Thoracic aorta (tissue), 2 donors: Measurements from ENCODE around the gene EQTN. TPM values are rescaled to one million over a fixed set of nuclear protein-coding genes. Genes with fewer than 3 reads are reported as not detected.

ENCODE experiments used
- ATAC-seq: fragments of 150-250 bp; one replicate; pipeline ENCODE4 v1.8.0; 2017; ENCODE audit warnings: low read depth; ENCODE audit not compliant: insufficient number of reproducible peaks, low FRiP score
- DNase-seq: peaks from one replicate; pipeline ENCODE4 v3.0.0-alpha.2; 2020; ENCODE audit warnings: low spot score
- H3K27ac ChIP-seq, 2 donors: fragments of 200-600 bp; sonication (generic); 1 replicate in 1 of 2; 2 replicates in 1 of 2; pipeline ENCODE4 v1.5.1; 2016; ENCODE audit warnings: mild to moderate bottlenecking in 2 of 2, moderate library complexity in 2 of 2
- H3K27me3 ChIP-seq: fragments of 200-600 bp; sonication (generic); replicated peaks from 2 replicates; pipeline ENCODE4 v1.6.0; 2016; ENCODE audit warnings: mild to moderate bottlenecking; ENCODE audit not compliant: insufficient read depth
- H3K36me3 ChIP-seq: fragments of 200-600 bp; sonication (generic); one replicate; pipeline ENCODE4 v1.5.1; 2016
- H3K4me1 ChIP-seq, 2 donors: fragments of 200-600 bp; sonication (generic); 1 replicate in 1 of 2; 2 replicates in 1 of 2; pipeline versions ENCODE4 v1.5.1 to v1.6.0; 2016; ENCODE audit warnings: low read depth in 2 of 2, mild to moderate bottlenecking in 1 of 2; ENCODE audit not compliant: control insufficient read depth in 1 of 2
- H3K4me3 ChIP-seq: fragments of 200-600 bp; sonication (generic); 2 replicates; pipeline ENCODE4 v1.5.1; 2016; ENCODE audit warnings: mild to moderate bottlenecking
- H3K9me3 ChIP-seq: fragments of 200-600 bp; sonication (generic); 2 replicates; pipeline ENCODE4 v1.5.1; 2016
- total RNA-seq, 2 donors: library from RNA; depleted of rRNA; stranded (reverse); fragments of >200 nt; gene quantifications; one replicate each; pipeline versions ENCODE4 v1.1.0 to v1.2.3, GENCODE V29; 2016
- TF ChIP-seq, protein P1 (sequence below): fragments of 200-600 bp; sonication (generic); IDR thresholded peaks from one replicate; pipeline ENCODE4 v1.5.1; 2019; ENCODE audit warnings: antibody characterized with exemption

Gene EQTN
- total RNA-seq, 2 donors from 2014 or later, result not detected

DNA sequence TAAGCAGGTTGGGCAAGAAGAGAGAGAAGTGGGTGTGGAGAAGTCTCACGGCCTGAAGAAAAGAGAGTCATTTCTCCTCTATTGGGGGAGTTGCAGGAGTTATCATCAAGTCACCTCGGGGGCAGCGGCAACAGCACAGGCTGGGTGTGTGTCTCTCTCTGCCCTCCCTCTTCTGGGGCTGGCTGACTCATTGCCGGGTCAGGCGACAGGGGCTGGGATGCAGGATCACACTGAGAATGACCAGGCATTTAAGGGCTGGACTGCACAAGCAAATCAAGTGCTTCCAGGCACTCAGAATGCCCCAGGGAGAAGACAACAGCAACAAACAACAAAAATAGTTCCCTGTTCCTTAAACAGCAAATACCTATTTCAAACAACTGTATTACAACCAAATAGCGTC, 6.3 kb upstream of the EQTN start:
- Histone ChIP-seq H3K36me3 (no peaks in the 10 kb centered on the region), H3K27me3 (no peaks in the 10 kb centered on the region), H3K4me3 (no peak overlapping the region), H3K27ac (no peak overlapping the region), H3K4me1 (no peaks in the 10 kb centered on the region), H3K9me3 (no peaks in the 10 kb centered on the region)
- no peak for DNase-seq
- TF ChIP-seq, protein P1, sequence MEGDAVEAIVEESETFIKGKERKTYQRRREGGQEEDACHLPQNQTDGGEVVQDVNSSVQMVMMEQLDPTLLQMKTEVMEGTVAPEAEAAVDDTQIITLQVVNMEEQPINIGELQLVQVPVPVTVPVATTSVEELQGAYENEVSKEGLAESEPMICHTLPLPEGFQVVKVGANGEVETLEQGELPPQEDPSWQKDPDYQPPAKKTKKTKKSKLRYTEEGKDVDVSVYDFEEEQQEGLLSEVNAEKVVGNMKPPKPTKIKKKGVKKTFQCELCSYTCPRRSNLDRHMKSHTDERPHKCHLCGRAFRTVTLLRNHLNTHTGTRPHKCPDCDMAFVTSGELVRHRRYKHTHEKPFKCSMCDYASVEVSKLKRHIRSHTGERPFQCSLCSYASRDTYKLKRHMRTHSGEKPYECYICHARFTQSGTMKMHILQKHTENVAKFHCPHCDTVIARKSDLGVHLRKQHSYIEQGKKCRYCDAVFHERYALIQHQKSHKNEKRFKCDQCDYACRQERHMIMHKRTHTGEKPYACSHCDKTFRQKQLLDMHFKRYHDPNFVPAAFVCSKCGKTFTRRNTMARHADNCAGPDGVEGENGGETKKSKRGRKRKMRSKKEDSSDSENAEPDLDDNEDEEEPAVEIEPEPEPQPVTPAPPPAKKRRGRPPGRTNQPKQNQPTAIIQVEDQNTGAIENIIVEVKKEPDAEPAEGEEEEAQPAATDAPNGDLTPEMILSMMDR, result no peak
- ATAC-seq, result no peak

DNA sequence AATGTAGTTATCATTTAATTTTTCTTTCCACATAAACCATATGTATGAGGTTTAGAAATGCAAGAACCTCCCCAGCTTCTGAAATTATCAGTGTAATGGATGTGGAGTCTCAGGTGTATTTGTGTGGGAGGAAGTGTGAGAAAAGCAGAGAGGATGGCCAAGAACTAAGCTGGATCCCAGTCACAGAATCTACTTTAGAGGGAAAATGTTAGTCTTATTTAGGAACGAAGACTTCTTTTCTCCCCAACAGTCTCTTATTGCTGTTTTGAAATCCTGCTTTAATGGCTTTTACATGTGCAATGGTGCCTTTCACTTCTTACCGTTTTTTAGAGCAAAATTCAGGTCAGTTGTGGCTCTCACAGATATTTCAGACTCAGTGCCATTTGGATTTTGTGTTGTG, 3.0 kb downstream of the EQTN start:
- Histone ChIP-seq H3K27ac (no peak overlapping the region), H3K9me3 (no peaks in the 10 kb centered on the region), H3K4me1 (no peaks in the 10 kb centered on the region), H3K36me3 (no peaks in the 10 kb centered on the region), H3K4me3 (no peak overlapping the region), H3K27me3 (no peaks in the 10 kb centered on the region)
- TF ChIP-seq, protein P1, result no peak
- DNase-seq, result no peak
- ATAC-seq, result no peak

DNA sequence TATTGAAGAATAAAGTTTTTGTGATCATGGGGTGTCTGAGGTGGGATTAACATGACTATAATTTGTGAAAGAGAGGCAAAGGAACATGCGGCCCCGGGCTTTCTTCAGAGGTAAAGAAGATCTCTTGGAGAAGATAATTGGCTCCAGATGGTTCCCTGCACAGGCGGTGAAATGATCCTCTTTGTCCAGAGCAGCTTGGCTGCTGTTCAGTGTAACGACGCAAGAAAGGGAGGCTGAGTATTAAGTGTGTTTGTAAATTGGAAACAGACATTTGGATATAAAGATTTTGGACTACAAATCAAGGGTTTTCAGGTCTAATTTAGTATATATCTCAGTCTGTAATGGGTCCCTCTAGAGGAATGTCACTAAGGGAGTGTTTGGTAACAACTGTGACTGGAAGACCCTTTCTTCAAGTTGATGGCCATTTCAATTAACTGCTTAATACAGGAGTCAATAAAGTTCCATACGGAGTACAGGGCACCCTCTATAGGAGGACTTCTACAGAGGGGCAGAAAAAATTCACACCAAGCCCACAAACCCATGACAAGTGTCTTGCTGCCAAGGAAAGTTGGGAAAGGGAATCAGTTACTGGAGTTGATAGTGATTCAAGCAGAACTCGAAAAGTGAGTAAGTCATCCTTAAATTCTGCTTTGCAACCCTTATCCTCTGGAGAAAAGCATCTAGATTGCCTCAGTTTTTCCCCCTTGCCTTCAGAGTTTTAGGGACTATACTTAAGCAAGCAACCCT, 4.1 kb downstream of the EQTN start:
- Histone ChIP-seq H3K9me3 (no peaks in the 10 kb centered on the region), H3K36me3 (no peaks in the 10 kb centered on the region), H3K27me3 (no peaks in the 10 kb centered on the region), H3K4me3 (no peak overlapping the region), H3K27ac (no peak overlapping the region), H3K4me1 (no peaks in the 10 kb centered on the region)
- TF ChIP-seq, protein P1, result no peak
- ATAC-seq (no peak), DNase-seq (no peak)

DNA sequence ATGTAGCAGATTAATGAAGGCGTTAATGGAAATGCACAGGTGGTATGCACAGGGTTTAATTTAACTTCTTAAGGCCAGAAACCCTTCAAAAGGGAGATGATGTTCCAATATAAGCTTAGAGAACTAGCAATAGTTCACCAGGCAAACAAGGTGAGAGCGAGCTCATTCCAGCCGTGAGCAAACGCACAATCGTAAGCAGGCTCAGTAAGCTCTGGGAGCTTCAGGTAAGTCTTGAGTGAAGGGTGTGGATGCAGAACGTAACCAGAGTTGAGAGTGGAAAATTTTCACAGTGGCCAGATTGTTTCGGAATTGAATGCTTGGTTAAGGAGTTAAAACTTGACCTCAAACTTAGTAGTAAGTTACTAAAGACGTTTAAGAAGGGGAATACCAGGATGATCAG, 5.7 kb downstream of the EQTN start:
- Histone ChIP-seq H3K4me1 (no peaks in the 10 kb centered on the region), H3K4me3 (no peak overlapping the region), H3K36me3 (no peaks in the 10 kb centered on the region), H3K27ac (no peak overlapping the region), H3K9me3 (no peaks in the 10 kb centered on the region), H3K27me3 (no peaks in the 10 kb centered on the region)
- TF ChIP-seq, protein P1, result no peak
- no peak for ATAC-seq
- no peak for DNase-seq

DNA sequence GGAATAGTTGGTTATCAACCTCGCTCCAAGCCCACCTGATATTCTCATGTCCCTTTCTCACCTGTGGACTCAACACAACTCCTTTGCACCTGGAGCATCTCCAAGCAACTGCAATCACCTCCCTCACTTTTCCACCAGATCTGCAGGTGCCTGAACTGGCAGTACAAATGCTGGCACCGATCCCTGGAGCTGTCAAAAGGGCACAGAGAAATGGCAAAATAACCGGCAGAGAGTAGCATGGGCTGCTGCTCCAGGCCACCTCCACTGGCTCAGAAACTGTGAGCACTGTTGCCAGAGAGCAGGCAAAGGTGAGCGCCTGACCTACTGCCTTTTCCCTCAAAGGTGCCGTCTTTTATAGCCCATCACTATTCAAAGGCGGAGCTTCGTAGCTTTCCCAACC, 14.7 kb downstream of the EQTN start:
- no peaks in the 10 kb centered on the region for H3K9me3 ChIP-seq
- no peak for DNase-seq
- H3K27me3 ChIP-seq, result no peaks in the 10 kb centered on the region
- no peaks in the 10 kb centered on the region for H3K36me3 ChIP-seq
- no peak overlapping the region for H3K4me3 ChIP-seq
- no peak overlapping the region for H3K27ac ChIP-seq
- ATAC-seq, result no peak
- H3K4me1 ChIP-seq, result no peaks in the 10 kb centered on the region
- TF ChIP-seq, protein P1, result no peak
